Endothelial cell of umbilical vein (primary cell): ENCODE results near the gene LUZP4.

Source experiments
- CTCF ChIP-seq, 2 donors: IDR thresholded peaks; 1 replicate in 1 of 2; 2 replicates in 1 of 2; pipeline ENCODE4 v1.5.1; 2011; ENCODE audit warnings: low read length in 2 of 2, mild to moderate bottlenecking in 2 of 2, moderate library complexity in 2 of 2, control low read depth in 1 of 2, inconsistent platforms in 1 of 2, low read depth in 1 of 2; ENCODE audit not compliant: insufficient read depth in 1 of 2; ENCODE audit errors: extremely low read depth in 1 of 2
- EZH2 ChIP-seq: IDR thresholded peaks from 2 replicates; pipeline ENCODE4 v1.6.1; 2012; ENCODE audit warnings: borderline replicate concordance, low read depth, mild to moderate bottlenecking, moderate library complexity, low read length, inconsistent platforms; ENCODE audit not compliant: severe bottlenecking
- FOS ChIP-seq: IDR thresholded peaks from 2 replicates; pipeline ENCODE4 v1.6.1; 2011; ENCODE audit warnings: mild to moderate bottlenecking, low read length, moderate library complexity, borderline replicate concordance; ENCODE audit not compliant: insufficient read depth
- JUN ChIP-seq: IDR thresholded peaks from 2 replicates; pipeline ENCODE4 v1.6.1; 2011; ENCODE audit warnings: borderline replicate concordance, low read depth; ENCODE audit not compliant: insufficient read length, insufficient read depth
- MYC ChIP-seq: IDR thresholded peaks from one replicate; pipeline ENCODE4 v1.6.1; 2011; ENCODE audit warnings: mild to moderate bottlenecking, low read depth, low read length
- POLR2A ChIP-seq: IDR thresholded peaks from 2 replicates; pipeline ENCODE4 v1.6.1; 2012; ENCODE audit warnings: low read depth, mild to moderate bottlenecking, control low read depth, low read length
- POLR2AphosphoS5 ChIP-seq: IDR thresholded peaks from 2 replicates; pipeline ENCODE4 v1.6.1; 2012; ENCODE audit warnings: low read depth, mild to moderate bottlenecking, control low read depth, low read length, moderate library complexity; ENCODE audit not compliant: insufficient read depth

GRCh38 chrX:115348446-115349225, 59.1 kb downstream of the LUZP4 start:
- TF ChIP-seq CTCF (IDR thresholded peaks at IDR 0.05; ENCODE audit: extremely low read depth in 1 of 2, insufficient read depth in 1 of 2, low read depth in 1 of 2, low read length in 2 of 2) (no peak), POLR2A (no peak), POLR2AphosphoS5 (no peak), MYC (no peak), FOS (no peak), EZH2 (no peak), JUN (no peak)
